Activated CD4-positive, alpha-beta T cell treated with anti-CD3 and anti-CD28 coated beads, Interleukin-10, Interleukin-2, amounts not matched to agents 100 ng/mL and 50 ng/mL, durations not matched to agents 16 hours and 8 hours (primary cell): ENCODE results near the gene MPDZ.

Source experiments
- DNase-seq: peaks from one replicate; pipeline ENCODE4 v3.0.0-alpha.2; 2020

The MPDZ gene

GRCh38 chr9:13070612-13071595 is 208.6 kb downstream of the MPDZ start:
- no peak for DNase-seq

GRCh38 chr9:13069498-13069897 is 210.0 kb downstream of the MPDZ start:
- DNase-seq: no peak

GRCh38 chr9:13064676-13065075 is 214.8 kb downstream of the MPDZ start:
- no peak for DNase-seq

- no peak for DNase-seq
Observed at GRCh38 chr9:13063880-13064459, 215.5 kb downstream of the MPDZ start.

GRCh38 chr9:13061390-13061789 is 218.1 kb downstream of the MPDZ start:
- DNase-seq: no peak
